KMS-11 (cell line): Measurements from ENCODE around the gene IFT122.

ENCODE experiments used
- H2AFZ ChIP-seq: fragments of 200-600 bp; sonication (generic); 2 replicates; pipeline ENCODE4 v1.6.1; 2016; ENCODE audit warnings: antibody characterized with exemption, mixed run types, low read depth
- H3K27ac ChIP-seq: fragments of 200-600 bp; sonication (generic); 2 replicates; pipeline ENCODE4 v1.6.1; 2016; ENCODE audit warnings: mild to moderate bottlenecking, mixed run types
- H3K27me3 ChIP-seq: fragments of 200-600 bp; sonication (generic); 2 replicates; pipeline ENCODE4 v1.6.1; 2017; ENCODE audit warnings: mild to moderate bottlenecking, low read depth, mixed run types, moderate library complexity; ENCODE audit not compliant: insufficient read depth
- H3K36me3 ChIP-seq: fragments of 200-600 bp; sonication (generic); 2 replicates; pipeline ENCODE4 v1.6.1; 2017; ENCODE audit warnings: mild to moderate bottlenecking, mixed run types; ENCODE audit not compliant: insufficient read depth
- H3K4me1 ChIP-seq: fragments of 200-600 bp; sonication (generic); 2 replicates; pipeline ENCODE4 v1.6.1; 2016; ENCODE audit warnings: mild to moderate bottlenecking, low read depth, mixed run types; ENCODE audit not compliant: poor library complexity, severe bottlenecking
- H3K4me2 ChIP-seq: fragments of 200-600 bp; sonication (generic); 2 replicates; pipeline ENCODE4 v1.7.0; 2016; ENCODE audit warnings: mild to moderate bottlenecking, mixed run types
- H3K4me3 ChIP-seq: fragments of 200-600 bp; sonication (generic); IDR thresholded peaks from 2 replicates; pipeline ENCODE4 v1.6.1; 2017; ENCODE audit warnings: low read depth, low read length, mixed read lengths; ENCODE audit not compliant: insufficient read depth
- H3K79me2 ChIP-seq: fragments of 200-600 bp; sonication (generic); 2 replicates; pipeline ENCODE4 v1.6.1; 2016; ENCODE audit warnings: low read depth, mixed run types; ENCODE audit not compliant: insufficient read depth
- H3K9ac ChIP-seq: fragments of 200-600 bp; sonication (generic); 2 replicates; pipeline ENCODE4 v1.6.1; 2016; ENCODE audit warnings: mild to moderate bottlenecking, mixed run types
- H4K20me1 ChIP-seq: fragments of 200-600 bp; sonication (generic); 2 replicates; pipeline ENCODE4 v1.6.1; 2016; ENCODE audit warnings: mild to moderate bottlenecking, mixed run types; ENCODE audit not compliant: insufficient read depth
- CTCF ChIP-seq: fragments of 200-600 bp; sonication (generic); conservative IDR thresholded peaks from 2 replicates; pipeline ENCODE4 v1.6.1; 2017; ENCODE audit warnings: low read depth, mild to moderate bottlenecking, antibody characterized with exemption, low read length, moderate library complexity, mixed read lengths

Gene IFT122

GRCh38 chr3:129428376-129429079 is 11.5 kb upstream of the IFT122 start, which contains the start of gene EFCAB12:
Gene EFCAB12, minus strand, starts transcription at chr3:129428636. Its CDS starts 148 bp downstream, at chr3:129428488.
- H3K27ac ChIP-seq = peak within 1 kb of the TSS; percentile 51
- no peaks in the 10 kb centered on the region; the same call in 1 of the 2 replicates for H3K27me3 ChIP-seq
- TF ChIP-seq CTCF = no peak
- peak within 1 kb of the TSS; percentile 70 for H3K4me2 ChIP-seq
- peaks cover 49% of the 10 kb centered on the region for H3K4me1 ChIP-seq
- peak within 1 kb of the TSS; percentile 91 for H3K4me3 ChIP-seq
- peak within 1 kb of the TSS; percentile 49; the same call in 1 of the 2 replicates for H2AFZ ChIP-seq
- H3K36me3 ChIP-seq = no peaks in the 10 kb centered on the region; the same call in 1 of the 2 replicates
- H4K20me1 ChIP-seq = no peaks in the 10 kb centered on the region
- H3K79me2 ChIP-seq = no peaks in the 10 kb centered on the region
- H3K9ac ChIP-seq = no peak within 1 kb of the TSS

GRCh38 chr3:129429080-129429451 is 11.0 kb upstream of the IFT122 start:
- TF ChIP-seq CTCF = no peak
- no peak overlapping the region for H2AFZ ChIP-seq
- peak overlapping the region; percentile 70 for H3K4me2 ChIP-seq
- no peaks in the 10 kb centered on the region for H3K79me2 ChIP-seq
- H3K4me1 ChIP-seq = peaks cover 53% of the 10 kb centered on the region
- H3K27ac ChIP-seq = peak overlapping the region; percentile 51
- no peak overlapping the region for H3K4me3 ChIP-seq
- H3K9ac ChIP-seq = no peak overlapping the region
- peaks cover 3% of the 10 kb centered on the region; the same call in 1 of the 2 replicates for H3K36me3 ChIP-seq
- H4K20me1 ChIP-seq = no peaks in the 10 kb centered on the region
- H3K27me3 ChIP-seq = no peaks in the 10 kb centered on the region; the same call in 1 of the 2 replicates

GRCh38 chr3:129429602-129430001 is 10.4 kb upstream of the IFT122 start:
- no peak for TF ChIP-seq CTCF
- Histone ChIP-seq H4K20me1 (no peaks in the 10 kb centered on the region), H3K27ac (peak overlapping the region; percentile 51), H3K9ac (no peak overlapping the region), H2AFZ (no peak overlapping the region), H3K79me2 (no peaks in the 10 kb centered on the region), H3K4me2 (peak overlapping the region; percentile 70), H3K27me3 (no peaks in the 10 kb centered on the region; the same call in 1 of the 2 replicates), H3K4me3 (no peak overlapping the region), H3K36me3 (peaks cover 6% of the 10 kb centered on the region; the same call in 1 of the 2 replicates), H3K4me1 (peaks cover 53% of the 10 kb centered on the region)

- Histone ChIP-seq H3K36me3 (peaks cover 6% of the 10 kb centered on the region; the same call in 1 of the 2 replicates), H3K4me3 (no peak overlapping the region), H3K9ac (no peak overlapping the region), H3K4me1 (peaks cover 74% of the 10 kb centered on the region), H3K4me2 (no peak overlapping the region), H4K20me1 (no peaks in the 10 kb centered on the region), H3K27me3 (no peaks in the 10 kb centered on the region; the same call in 1 of the 2 replicates), H3K79me2 (peaks cover 14% of the 10 kb centered on the region; the same call in 1 of the 2 replicates), H3K27ac (no peak overlapping the region), H2AFZ (no peak overlapping the region)
- no peak for TF ChIP-seq CTCF
Measured at GRCh38 chr3:129432036-129432435, 8.0 kb upstream of the IFT122 start.
